NCI-H146 (cell line): ENCODE results near the gene GTSF1L.
"Not testable (repeated sequence)": the region's sequence is repeated elsewhere in the genome, so short reads cannot be mapped to it uniquely, and the experiment has no call there.

ENCODE experiments used
- DNase-seq: peaks from one replicate; lab custom pipeline; 2025; lab: John Stamatoyannopoulos, UW

Gene GTSF1L

GRCh38 chr20:43726811-43727338 lies at the start of gene GTSF1L:
GTSF1L (minus strand) TSS chr20:43727002; CDS start chr20:43726694, 308 bp downstream.
- no peak for DNase-seq

- no peak for DNase-seq
Observed at GRCh38 chr20:43774754-43775153, 48.0 kb upstream of the GTSF1L start.

- no peak for DNase-seq
Observed at GRCh38 chr20:43771503-43772190, 44.8 kb upstream of the GTSF1L start.

- DNase-seq: no peak
Observed at GRCh38 chr20:43770342-43770741, 43.5 kb upstream of the GTSF1L start.

- DNase-seq: no peak
Observed at GRCh38 chr20:43767686-43768474, 41.1 kb upstream of the GTSF1L start.

GRCh38 chr20:43766917-43767316 lies 40.1 kb upstream of the GTSF1L start:
- DNase-seq: no peak

- no peak for DNase-seq
Observed at GRCh38 chr20:43766385-43766784, 39.6 kb upstream of the GTSF1L start.

GRCh38 chr20:43765916-43766315 lies 39.1 kb upstream of the GTSF1L start:
- DNase-seq: no peak

- no peak for DNase-seq
Observed at GRCh38 chr20:43762911-43763310, 36.1 kb upstream of the GTSF1L start.

GRCh38 chr20:43761386-43762340 lies 34.9 kb upstream of the GTSF1L start:
- peak; percentile 37 for DNase-seq

GRCh38 chr20:43757888-43758287 lies 31.1 kb upstream of the GTSF1L start:
- DNase-seq: not testable (repeated sequence)

- DNase-seq: no peak
Observed at GRCh38 chr20:43755851-43756250, 29.0 kb upstream of the GTSF1L start.

GRCh38 chr20:43755390-43755789 lies 28.6 kb upstream of the GTSF1L start:
- no peak for DNase-seq

GRCh38 chr20:43752561-43753301 lies 25.9 kb upstream of the GTSF1L start:
- no peak for DNase-seq

GRCh38 chr20:43752051-43752360 lies 25.2 kb upstream of the GTSF1L start:
- no peak for DNase-seq

GRCh38 chr20:43751167-43752050 lies 24.6 kb upstream of the GTSF1L start:
- no peak for DNase-seq

GRCh38 chr20:43750774-43751166 lies 24.0 kb upstream of the GTSF1L start:
- DNase-seq: no peak

- DNase-seq: peak; percentile 45
Observed at GRCh38 chr20:43749734-43750294, 23.0 kb upstream of the GTSF1L start.

- no peak for DNase-seq
Observed at GRCh38 chr20:43748274-43748673, 21.5 kb upstream of the GTSF1L start.
